Cardiac fibroblast (primary cell): ENCODE measurements around the gene CNGA3.

Experiments used
- DNase-seq, 2 donors: peaks; one replicate each; pipeline versions ENCODE4 v3.0.0 to v3.0.0-alpha.2; 2010; ENCODE audit warnings: low read depth in 2 of 2
- H3K4me3 ChIP-seq, 2 donors: replicated peaks in 1 of 2; 1 replicate in 1 of 2; 2 replicates in 1 of 2; pipeline ENCODE4 v1.5.1; 2011; ENCODE audit warnings: low read depth in 2 of 2, low read length in 2 of 2, mild to moderate bottlenecking in 2 of 2, moderate library complexity in 1 of 2
- TF ChIP-seq, protein P1 (sequence below): IDR thresholded peaks from one replicate; pipeline ENCODE4 v1.5.1; 2011; ENCODE audit warnings: low read depth, mild to moderate bottlenecking, low read length, inconsistent platforms

CNGA3 gene

DNA sequence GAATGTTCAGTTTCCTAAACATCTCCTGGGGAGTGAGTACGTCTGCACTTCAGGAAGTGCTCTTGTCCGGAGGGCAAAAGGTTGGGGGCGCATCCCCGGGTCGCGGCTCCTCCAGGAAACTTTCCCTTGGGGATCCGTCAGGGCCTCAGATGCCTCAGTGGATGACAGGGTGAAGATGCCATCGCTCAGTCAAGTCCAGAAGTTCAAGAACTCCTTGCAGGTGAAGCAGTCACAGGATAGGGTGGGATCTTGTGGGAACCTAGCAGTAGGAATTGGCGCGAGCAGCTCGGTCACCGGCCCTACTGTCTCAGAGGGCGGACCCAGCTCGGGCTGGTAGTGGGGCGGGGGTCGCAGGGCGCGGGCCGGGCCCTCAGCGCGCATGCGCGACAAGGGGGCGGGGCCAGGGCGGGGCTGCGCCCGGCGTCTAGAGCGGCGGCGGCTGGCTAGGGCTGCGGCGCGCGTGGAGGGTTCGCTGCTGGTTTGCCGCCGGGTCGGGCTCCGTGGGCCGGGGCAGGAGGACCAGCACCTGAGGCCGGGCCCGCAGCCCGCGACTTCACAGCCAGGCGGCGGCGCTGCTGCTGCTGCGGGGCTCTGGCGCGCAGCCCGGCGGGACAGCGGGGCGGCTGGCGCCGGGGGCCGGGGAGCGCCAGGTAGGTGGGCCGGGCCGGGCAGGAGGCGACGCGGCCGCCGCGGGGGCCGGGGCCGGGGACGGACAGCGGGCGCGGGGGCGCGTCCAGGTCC, 98.3 kb downstream of the CNGA3 start, which contains the start of gene INPP4A:
INPP4A (plus strand) TSS at position 423 of the 741 bp plus-strand sequence. CDS start 75,191 bp downstream, outside the sequence.
- DNase-seq, result peak; percentile 51 to 72
- TF ChIP-seq, protein P1, sequence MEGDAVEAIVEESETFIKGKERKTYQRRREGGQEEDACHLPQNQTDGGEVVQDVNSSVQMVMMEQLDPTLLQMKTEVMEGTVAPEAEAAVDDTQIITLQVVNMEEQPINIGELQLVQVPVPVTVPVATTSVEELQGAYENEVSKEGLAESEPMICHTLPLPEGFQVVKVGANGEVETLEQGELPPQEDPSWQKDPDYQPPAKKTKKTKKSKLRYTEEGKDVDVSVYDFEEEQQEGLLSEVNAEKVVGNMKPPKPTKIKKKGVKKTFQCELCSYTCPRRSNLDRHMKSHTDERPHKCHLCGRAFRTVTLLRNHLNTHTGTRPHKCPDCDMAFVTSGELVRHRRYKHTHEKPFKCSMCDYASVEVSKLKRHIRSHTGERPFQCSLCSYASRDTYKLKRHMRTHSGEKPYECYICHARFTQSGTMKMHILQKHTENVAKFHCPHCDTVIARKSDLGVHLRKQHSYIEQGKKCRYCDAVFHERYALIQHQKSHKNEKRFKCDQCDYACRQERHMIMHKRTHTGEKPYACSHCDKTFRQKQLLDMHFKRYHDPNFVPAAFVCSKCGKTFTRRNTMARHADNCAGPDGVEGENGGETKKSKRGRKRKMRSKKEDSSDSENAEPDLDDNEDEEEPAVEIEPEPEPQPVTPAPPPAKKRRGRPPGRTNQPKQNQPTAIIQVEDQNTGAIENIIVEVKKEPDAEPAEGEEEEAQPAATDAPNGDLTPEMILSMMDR, result no peak

GRCh38 chr2:98445177-98445682, 99.0 kb downstream of the CNGA3 start:
- H3K4me3 ChIP-seq, result peak overlapping the region; percentile 63 to 68
- TF ChIP-seq, protein P1, result no peak
- peak; percentile 28 to 33 for DNase-seq

More for the DNA sequence above, 98.3 kb downstream of the CNGA3 start, which contains the start of gene INPP4A:
- peak within 1 kb of the TSS; percentile 63 to 68 for H3K4me3 ChIP-seq

GRCh38 chr2:98445683-98446581, 99.7 kb downstream of the CNGA3 start:
- H3K4me3 ChIP-seq, result peak overlapping the region; percentile 63 to 68
- peak in 1 of 2 donors; percentile 10 for DNase-seq
- TF ChIP-seq, protein P1, result no peak

DNA sequence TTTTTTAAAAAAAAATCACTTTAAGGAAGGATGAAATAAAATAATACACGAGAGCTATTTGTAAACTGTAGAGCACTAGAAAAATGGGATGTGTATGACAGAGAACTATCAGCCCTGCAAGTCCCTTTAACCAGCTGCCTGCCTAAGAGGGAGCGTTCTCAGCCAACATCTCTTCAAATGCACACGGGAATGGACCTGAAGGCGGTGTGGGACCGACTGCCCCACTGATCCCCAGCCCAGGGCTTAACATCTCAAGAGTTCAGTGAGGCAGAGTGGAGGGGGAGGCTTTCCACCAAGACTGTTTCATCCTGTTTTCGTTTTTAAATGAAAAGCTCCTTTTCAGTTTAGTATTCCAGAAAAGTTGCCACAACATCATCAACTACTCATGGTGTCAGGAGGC, 100.6 kb downstream of the CNGA3 start:
- no peak overlapping the region for H3K4me3 ChIP-seq
- no peak for DNase-seq
- TF ChIP-seq, protein P1, result no peak
